ENCODE data around the gene GLIS2. TPM values are rescaled to one million over a fixed set of nuclear protein-coding genes. Genes with fewer than 3 reads are reported as not detected.
A peak's percentile ranks its signal among the peaks of the same experiment; 100 is the strongest.

Gene GLIS2
- total and polyA plus RNA-seq, 10 of the 15 experiments (the other 5 are each of a cell fraction or from before 2014, with no cell fraction given), result 0.03 to 0.64 (median 0.18) TPM; not detected in 4

DNA sequence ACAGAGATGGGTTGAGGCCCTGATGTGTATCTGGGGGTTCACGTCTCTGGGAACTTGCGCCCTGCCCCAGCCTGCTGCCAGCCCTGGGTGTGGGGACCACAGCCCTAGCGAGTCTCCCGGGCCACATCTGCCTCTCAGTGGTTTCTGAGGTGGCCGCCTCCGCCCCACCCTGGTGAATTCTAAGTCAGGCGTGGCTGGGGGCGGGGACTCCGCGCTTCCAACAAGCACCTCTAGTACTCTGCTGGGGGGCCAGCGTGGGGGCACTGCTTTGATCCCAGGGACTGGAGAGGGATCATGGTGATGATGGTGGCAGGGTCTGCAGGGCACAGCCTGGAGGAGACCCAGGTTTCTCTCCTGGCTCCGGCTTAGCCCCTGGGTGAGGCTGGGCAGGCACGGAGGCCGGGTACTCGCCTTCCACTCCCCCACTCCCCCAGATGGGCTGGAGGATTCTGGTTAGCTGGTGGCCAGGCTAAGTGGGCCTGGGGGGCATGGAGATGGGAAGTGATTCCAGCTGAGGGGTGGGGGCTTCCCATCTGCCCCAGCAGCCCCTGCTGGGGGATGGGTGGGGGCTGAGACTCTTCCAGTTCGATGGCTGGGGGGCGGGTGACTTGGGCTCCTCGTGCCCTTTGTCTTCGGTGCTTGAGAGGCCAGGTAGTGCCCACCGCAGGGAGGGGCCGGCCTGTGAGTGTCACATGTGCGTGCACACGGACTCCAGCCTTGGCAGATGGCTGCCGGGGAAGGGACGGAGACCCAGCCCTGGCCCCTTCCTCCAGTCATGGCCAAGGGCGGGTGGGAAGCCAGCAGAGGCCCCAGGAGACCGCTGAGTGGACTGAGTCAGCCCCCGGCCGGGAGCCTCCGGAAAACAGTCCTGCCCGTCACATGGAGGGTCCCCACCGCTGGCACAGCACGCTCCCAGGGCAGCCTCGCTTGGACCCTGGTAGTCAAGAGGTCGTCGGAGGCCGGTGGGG lies 3.9 kb downstream of the GLIS2 start (continued):
- TF ChIP-seq, protein P1, sequence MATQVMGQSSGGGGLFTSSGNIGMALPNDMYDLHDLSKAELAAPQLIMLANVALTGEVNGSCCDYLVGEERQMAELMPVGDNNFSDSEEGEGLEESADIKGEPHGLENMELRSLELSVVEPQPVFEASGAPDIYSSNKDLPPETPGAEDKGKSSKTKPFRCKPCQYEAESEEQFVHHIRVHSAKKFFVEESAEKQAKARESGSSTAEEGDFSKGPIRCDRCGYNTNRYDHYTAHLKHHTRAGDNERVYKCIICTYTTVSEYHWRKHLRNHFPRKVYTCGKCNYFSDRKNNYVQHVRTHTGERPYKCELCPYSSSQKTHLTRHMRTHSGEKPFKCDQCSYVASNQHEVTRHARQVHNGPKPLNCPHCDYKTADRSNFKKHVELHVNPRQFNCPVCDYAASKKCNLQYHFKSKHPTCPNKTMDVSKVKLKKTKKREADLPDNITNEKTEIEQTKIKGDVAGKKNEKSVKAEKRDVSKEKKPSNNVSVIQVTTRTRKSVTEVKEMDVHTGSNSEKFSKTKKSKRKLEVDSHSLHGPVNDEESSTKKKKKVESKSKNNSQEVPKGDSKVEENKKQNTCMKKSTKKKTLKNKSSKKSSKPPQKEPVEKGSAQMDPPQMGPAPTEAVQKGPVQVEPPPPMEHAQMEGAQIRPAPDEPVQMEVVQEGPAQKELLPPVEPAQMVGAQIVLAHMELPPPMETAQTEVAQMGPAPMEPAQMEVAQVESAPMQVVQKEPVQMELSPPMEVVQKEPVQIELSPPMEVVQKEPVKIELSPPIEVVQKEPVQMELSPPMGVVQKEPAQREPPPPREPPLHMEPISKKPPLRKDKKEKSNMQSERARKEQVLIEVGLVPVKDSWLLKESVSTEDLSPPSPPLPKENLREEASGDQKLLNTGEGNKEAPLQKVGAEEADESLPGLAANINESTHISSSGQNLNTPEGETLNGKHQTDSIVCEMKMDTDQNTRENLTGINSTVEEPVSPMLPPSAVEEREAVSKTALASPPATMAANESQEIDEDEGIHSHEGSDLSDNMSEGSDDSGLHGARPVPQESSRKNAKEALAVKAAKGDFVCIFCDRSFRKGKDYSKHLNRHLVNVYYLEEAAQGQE (IDR thresholded peaks at IDR 0.05; ENCODE audit: low read depth, low read length), result no peak
- TF ChIP-seq BHLHE40 (IDR thresholded peaks at IDR 0.05; ENCODE audit: borderline replicate concordance in 1 of 2, low read depth in 2 of 2, low read length in 1 of 2), result peak; percentile 59 to 84; a peak in 3 of 4 replicates
- TF ChIP-seq, protein P2, sequence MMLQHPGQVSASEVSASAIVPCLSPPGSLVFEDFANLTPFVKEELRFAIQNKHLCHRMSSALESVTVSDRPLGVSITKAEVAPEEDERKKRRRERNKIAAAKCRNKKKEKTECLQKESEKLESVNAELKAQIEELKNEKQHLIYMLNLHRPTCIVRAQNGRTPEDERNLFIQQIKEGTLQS (IDR thresholded peaks at IDR 0.05; ENCODE audit: borderline replicate concordance, extremely low read depth, low read depth, low read length), result no peak
- no peak for TF ChIP-seq NR2C2 (IDR thresholded peaks at IDR 0.05; ENCODE audit: borderline replicate concordance, control insufficient read depth, insufficient read length, low read depth)
- no peak for TF ChIP-seq SMAD1 (IDR thresholded peaks at IDR 0.05; ENCODE audit: low read depth, partially characterized antibody)
- TF ChIP-seq, protein P3, sequence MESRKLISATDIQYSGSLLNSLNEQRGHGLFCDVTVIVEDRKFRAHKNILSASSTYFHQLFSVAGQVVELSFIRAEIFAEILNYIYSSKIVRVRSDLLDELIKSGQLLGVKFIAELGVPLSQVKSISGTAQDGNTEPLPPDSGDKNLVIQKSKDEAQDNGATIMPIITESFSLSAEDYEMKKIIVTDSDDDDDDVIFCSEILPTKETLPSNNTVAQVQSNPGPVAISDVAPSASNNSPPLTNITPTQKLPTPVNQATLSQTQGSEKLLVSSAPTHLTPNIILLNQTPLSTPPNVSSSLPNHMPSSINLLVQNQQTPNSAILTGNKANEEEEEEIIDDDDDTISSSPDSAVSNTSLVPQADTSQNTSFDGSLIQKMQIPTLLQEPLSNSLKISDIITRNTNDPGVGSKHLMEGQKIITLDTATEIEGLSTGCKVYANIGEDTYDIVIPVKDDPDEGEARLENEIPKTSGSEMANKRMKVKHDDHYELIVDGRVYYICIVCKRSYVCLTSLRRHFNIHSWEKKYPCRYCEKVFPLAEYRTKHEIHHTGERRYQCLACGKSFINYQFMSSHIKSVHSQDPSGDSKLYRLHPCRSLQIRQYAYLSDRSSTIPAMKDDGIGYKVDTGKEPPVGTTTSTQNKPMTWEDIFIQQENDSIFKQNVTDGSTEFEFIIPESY (IDR thresholded peaks at IDR 0.05), result no peak
- TF ChIP-seq TCF7 (IDR thresholded peaks at IDR 0.05; ENCODE audit: borderline replicate concordance), result no peak
- no peak for TF ChIP-seq HCFC1 (IDR thresholded peaks at IDR 0.05; ENCODE audit: low read length)
- no peak for TF ChIP-seq NFYA (IDR thresholded peaks at IDR 0.05; ENCODE audit: borderline replicate concordance, low read depth, low read length)
- TF ChIP-seq MTA2 (IDR thresholded peaks at IDR 0.05; ENCODE audit: low read depth), result peak; percentile 19; the same call in 1 of the 2 replicates
- TF ChIP-seq RAD51 (IDR thresholded peaks at IDR 0.05), result no peak
- TF ChIP-seq POLR2AphosphoS5 (IDR thresholded peaks at IDR 0.05; ENCODE audit: low read length), result no peak
- no peak for TF ChIP-seq HDAC6 (IDR thresholded peaks at IDR 0.05; ENCODE audit: unreplicated experiment)
- TF ChIP-seq CREB1 (IDR thresholded peaks at IDR 0.05; ENCODE audit: low read depth), result no peak
- TF ChIP-seq IKZF1 (conservative IDR thresholded peaks at IDR 0.05), result peak; percentile 41; the same call in 1 of the 2 replicates
- TF ChIP-seq, protein P4, sequence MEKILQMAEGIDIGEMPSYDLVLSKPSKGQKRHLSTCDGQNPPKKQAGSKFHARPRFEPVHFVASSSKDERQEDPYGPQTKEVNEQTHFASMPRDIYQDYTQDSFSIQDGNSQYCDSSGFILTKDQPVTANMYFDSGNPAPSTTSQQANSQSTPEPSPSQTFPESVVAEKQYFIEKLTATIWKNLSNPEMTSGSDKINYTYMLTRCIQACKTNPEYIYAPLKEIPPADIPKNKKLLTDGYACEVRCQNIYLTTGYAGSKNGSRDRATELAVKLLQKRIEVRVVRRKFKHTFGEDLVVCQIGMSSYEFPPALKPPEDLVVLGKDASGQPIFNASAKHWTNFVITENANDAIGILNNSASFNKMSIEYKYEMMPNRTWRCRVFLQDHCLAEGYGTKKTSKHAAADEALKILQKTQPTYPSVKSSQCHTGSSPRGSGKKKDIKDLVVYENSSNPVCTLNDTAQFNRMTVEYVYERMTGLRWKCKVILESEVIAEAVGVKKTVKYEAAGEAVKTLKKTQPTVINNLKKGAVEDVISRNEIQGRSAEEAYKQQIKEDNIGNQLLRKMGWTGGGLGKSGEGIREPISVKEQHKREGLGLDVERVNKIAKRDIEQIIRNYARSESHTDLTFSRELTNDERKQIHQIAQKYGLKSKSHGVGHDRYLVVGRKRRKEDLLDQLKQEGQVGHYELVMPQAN (conservative IDR thresholded peaks at IDR 0.05), result no peak
- no peak for TF ChIP-seq SPI1 (IDR thresholded peaks at IDR 0.05; ENCODE audit: borderline replicate concordance, insufficient read depth, low read depth, low read length)
- TF ChIP-seq JUNB (IDR thresholded peaks at IDR 0.05), result no peak
- no peak for TF ChIP-seq SREBF2 (IDR thresholded peaks at IDR 0.05; ENCODE audit: low read length)
- no peak for TF ChIP-seq POLR2AphosphoS2 (IDR thresholded peaks at IDR 0.05; ENCODE audit: low read depth, low read length)
- no peak for TF ChIP-seq ASH2L (IDR thresholded peaks at IDR 0.05; ENCODE audit: borderline replicate concordance, low read depth)
